ENCODE data around the gene ZNF263.

The ZNF263 gene

DNA sequence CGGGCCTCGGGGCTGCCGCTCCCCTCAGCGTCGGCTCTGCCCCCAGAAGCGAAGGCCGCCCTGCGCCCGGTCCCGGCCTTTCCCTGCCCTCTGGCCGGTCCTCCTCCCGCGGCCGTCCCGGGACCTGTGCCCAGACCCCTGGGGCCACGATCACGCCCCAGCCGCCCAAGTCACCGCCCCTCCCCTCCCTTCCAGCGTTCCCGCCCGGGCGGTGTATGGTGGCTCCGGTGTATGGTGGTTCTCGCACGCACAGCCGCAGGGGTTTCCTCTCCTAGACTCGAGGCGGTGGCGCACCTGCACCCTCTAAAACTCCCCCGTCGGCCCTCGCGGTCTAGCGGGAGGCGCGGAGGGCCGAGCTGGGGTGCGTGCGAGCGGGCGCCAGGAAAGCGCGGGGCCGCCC, 11.9 kb downstream of the ZNF263 start:
- no peak for DNase-seq
- H3K9me3 ChIP-seq (ENCODE audit: insufficient read depth, low read length, severe bottlenecking) = no peaks in the 10 kb centered on the region
- H3K9ac ChIP-seq (ENCODE audit: low read depth, low read length) = no peak overlapping the region
- H3K36me3 ChIP-seq (ENCODE audit: insufficient read depth, low read length) = peaks cover 38% of the 10 kb centered on the region
- no peak for ATAC-seq (ENCODE audit: insufficient read depth, low read depth)
- H3K4me3 ChIP-seq (ENCODE audit: low read depth in 1 of 2, low read length in 2 of 2) = no peak overlapping the region
- H3K4me2 ChIP-seq (ENCODE audit: insufficient read depth, low read length) = no peak overlapping the region
- H3K27me3 ChIP-seq (ENCODE audit: insufficient read depth, low read length, poor library complexity) = no peaks in the 10 kb centered on the region
- peaks cover 34% of the 10 kb centered on the region for H3K79me2 ChIP-seq (ENCODE audit: insufficient read depth, low read length)
- no peak for TF ChIP-seq EZH2 (IDR thresholded peaks at IDR 0.05; ENCODE audit: borderline replicate concordance, low read depth, low read length, severe bottlenecking)
- TF ChIP-seq, protein P1, sequence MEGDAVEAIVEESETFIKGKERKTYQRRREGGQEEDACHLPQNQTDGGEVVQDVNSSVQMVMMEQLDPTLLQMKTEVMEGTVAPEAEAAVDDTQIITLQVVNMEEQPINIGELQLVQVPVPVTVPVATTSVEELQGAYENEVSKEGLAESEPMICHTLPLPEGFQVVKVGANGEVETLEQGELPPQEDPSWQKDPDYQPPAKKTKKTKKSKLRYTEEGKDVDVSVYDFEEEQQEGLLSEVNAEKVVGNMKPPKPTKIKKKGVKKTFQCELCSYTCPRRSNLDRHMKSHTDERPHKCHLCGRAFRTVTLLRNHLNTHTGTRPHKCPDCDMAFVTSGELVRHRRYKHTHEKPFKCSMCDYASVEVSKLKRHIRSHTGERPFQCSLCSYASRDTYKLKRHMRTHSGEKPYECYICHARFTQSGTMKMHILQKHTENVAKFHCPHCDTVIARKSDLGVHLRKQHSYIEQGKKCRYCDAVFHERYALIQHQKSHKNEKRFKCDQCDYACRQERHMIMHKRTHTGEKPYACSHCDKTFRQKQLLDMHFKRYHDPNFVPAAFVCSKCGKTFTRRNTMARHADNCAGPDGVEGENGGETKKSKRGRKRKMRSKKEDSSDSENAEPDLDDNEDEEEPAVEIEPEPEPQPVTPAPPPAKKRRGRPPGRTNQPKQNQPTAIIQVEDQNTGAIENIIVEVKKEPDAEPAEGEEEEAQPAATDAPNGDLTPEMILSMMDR (IDR thresholded peaks at IDR 0.05; ENCODE audit: borderline replicate concordance, extremely low read depth, low read length, poor library complexity, severe bottlenecking) = no peak
- no peak overlapping the region for H2AFZ ChIP-seq (ENCODE audit: low read depth, low read length)
- peaks cover 28% of the 10 kb centered on the region; the same call in 1 of the 2 replicates for H4K20me1 ChIP-seq (ENCODE audit: insufficient read depth, low read length)
- H3K27ac ChIP-seq (ENCODE audit: low read length) = no peak overlapping the region
- H3K4me1 ChIP-seq (ENCODE audit: insufficient read depth, low read length) = 0 out of 2 replicates have a peak, but pooled peaks cover 4% of the 10 kb centered on the region

DNA sequence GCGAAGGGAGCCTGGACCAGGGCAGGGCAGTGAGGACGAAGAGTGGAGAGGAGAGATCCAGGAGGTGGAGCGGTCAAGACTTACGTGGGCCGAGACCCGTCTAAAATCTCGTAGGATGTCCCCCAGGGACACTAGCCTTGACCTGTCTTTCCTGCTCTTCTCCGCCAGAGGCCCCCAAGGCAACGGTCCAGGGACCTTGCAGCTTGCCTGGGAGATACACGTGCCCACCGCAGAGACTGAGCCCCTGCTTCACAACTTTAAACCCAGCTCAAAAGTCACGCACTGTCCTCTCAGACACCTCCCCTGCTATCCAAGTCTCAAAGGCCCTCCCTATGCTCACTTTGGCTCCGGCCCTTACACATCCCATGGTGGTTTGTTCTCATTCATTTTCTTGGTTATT, 12.5 kb downstream of the ZNF263 start:
- Histone ChIP-seq H3K27me3 (ENCODE audit: insufficient read depth, low read length, poor library complexity) (no peaks in the 10 kb centered on the region), H3K79me2 (ENCODE audit: insufficient read depth, low read length) (peaks cover 29% of the 10 kb centered on the region), H3K9ac (ENCODE audit: low read depth, low read length) (no peak overlapping the region), H3K4me2 (ENCODE audit: insufficient read depth, low read length) (no peak overlapping the region), H3K27ac (ENCODE audit: low read length) (no peak overlapping the region), H2AFZ (ENCODE audit: low read depth, low read length) (no peak overlapping the region), H3K9me3 (ENCODE audit: insufficient read depth, low read length, severe bottlenecking) (no peaks in the 10 kb centered on the region), H3K36me3 (ENCODE audit: insufficient read depth, low read length) (peaks cover 33% of the 10 kb centered on the region), H4K20me1 (ENCODE audit: insufficient read depth, low read length) (peaks cover 22% of the 10 kb centered on the region; the same call in 1 of the 2 replicates), H3K4me1 (ENCODE audit: insufficient read depth, low read length) (0 out of 2 replicates have a peak, but pooled peaks cover under 1% of the 10 kb centered on the region), H3K4me3 (ENCODE audit: low read depth in 1 of 2, low read length in 2 of 2) (no peak overlapping the region)
- ATAC-seq (ENCODE audit: insufficient read depth, low read depth) (no peak), DNase-seq (no peak)
- TF ChIP-seq EZH2 (IDR thresholded peaks at IDR 0.05; ENCODE audit: borderline replicate concordance, low read depth, low read length, severe bottlenecking) = no peak
- TF ChIP-seq, protein P1 (IDR thresholded peaks at IDR 0.05; ENCODE audit: borderline replicate concordance, extremely low read depth, low read length, poor library complexity, severe bottlenecking) = no peak

DNA sequence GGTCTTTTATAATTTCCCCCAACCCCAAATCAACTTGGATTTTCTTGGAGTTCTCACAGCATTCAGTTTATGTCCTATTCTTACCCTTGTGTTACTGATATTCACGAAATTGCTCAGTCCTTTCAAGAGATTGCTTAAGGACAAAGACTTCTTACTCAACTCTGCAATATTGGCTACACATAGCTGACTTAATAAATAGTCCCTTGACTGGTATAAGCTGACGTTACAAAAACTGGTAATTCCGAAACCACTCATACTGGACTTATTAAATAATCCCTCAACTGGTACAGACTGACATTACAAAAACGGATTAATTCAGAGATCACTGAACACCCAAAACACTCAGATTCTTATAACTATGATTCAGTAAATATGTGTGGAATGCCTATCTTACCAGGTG, 21.1 kb downstream of the ZNF263 start:
- Histone ChIP-seq H3K4me3 (ENCODE audit: low read depth in 1 of 2, low read length in 2 of 2) (no peak overlapping the region), H3K4me1 (ENCODE audit: insufficient read depth, low read length) (peaks cover 22% of the 10 kb centered on the region), H3K9ac (ENCODE audit: low read depth, low read length) (no peak overlapping the region), H3K9me3 (ENCODE audit: insufficient read depth, low read length, severe bottlenecking) (no peaks in the 10 kb centered on the region), H3K27ac (ENCODE audit: low read length) (no peak overlapping the region), H4K20me1 (ENCODE audit: insufficient read depth, low read length) (no peaks in the 10 kb centered on the region), H3K4me2 (ENCODE audit: insufficient read depth, low read length) (peak overlapping the region; percentile 63), H3K36me3 (ENCODE audit: insufficient read depth, low read length) (peaks cover 9% of the 10 kb centered on the region; the same call in 1 of the 2 replicates), H3K79me2 (ENCODE audit: insufficient read depth, low read length) (peaks cover 8% of the 10 kb centered on the region; the same call in 1 of the 2 replicates), H3K27me3 (ENCODE audit: insufficient read depth, low read length, poor library complexity) (no peaks in the 10 kb centered on the region), H2AFZ (ENCODE audit: low read depth, low read length) (no peak overlapping the region)
- DNase-seq (no peak), ATAC-seq (ENCODE audit: insufficient read depth, low read depth) (no peak)
- TF ChIP-seq EZH2 (IDR thresholded peaks at IDR 0.05; ENCODE audit: borderline replicate concordance, low read depth, low read length, severe bottlenecking) = no peak
- TF ChIP-seq, protein P1 (IDR thresholded peaks at IDR 0.05; ENCODE audit: borderline replicate concordance, extremely low read depth, low read length, poor library complexity, severe bottlenecking) = no peak
